Gastroesophageal sphincter (tissue), 4 donors: Measurements from ENCODE around the gene TENT4A. TPM values are rescaled to one million over a fixed set of nuclear protein-coding genes. Genes with fewer than 3 reads are reported as not detected.
A peak's percentile ranks its signal among the peaks of the same experiment; 100 is the strongest.

Experiments used
- ATAC-seq: fragments of 150-250 bp; one replicate; pipeline ENCODE4 v1.9.1; 2016; ENCODE audit warnings: mild to moderate bottlenecking, moderate library complexity
- H3K27ac ChIP-seq, 4 donors: fragments of 200-600 bp; sonication (generic) in 3 of 4; 1 replicate in 3 of 4; 2 replicates in 1 of 4; pipeline ENCODE4 v1.5.1; 2016 to 2019
- H3K27me3 ChIP-seq: fragments of 200-600 bp; sonication (generic); one replicate; pipeline ENCODE4 v1.5.1; 2019
- H3K36me3 ChIP-seq, 2 donors: fragments of 200-600 bp; sonication (generic); one replicate each; pipeline ENCODE4 v1.5.1; 2019; ENCODE audit warnings: control low read depth in 1 of 2
- H3K4me1 ChIP-seq, 3 donors: fragments of 200-600 bp; sonication (generic); 1 replicate in 2 of 3; 2 replicates in 1 of 3; pipeline ENCODE4 v1.5.1; 2016 to 2019; ENCODE audit warnings: control low read depth in 2 of 3
- H3K4me3 ChIP-seq, 2 donors: fragments of 200-600 bp; sonication (generic); one replicate each; pipeline ENCODE4 v1.5.1; 2019; ENCODE audit warnings: mild to moderate bottlenecking in 1 of 2, moderate library complexity in 1 of 2
- H3K9me3 ChIP-seq, 3 donors: fragments of 200-600 bp; sonication (generic); one replicate each; pipeline ENCODE4 v1.5.1; 2017 to 2019; ENCODE audit warnings: control low read depth in 2 of 3
- EP300 ChIP-seq: sonication (generic); formaldehyde crosslinking; IDR thresholded peaks from one replicate; pipeline ENCODE4 v1.6.1; 2017; ENCODE audit warnings: antibody characterized with exemption, mild to moderate bottlenecking
- POLR2A ChIP-seq, 2 donors: fragments of 450-650 bp; IDR thresholded peaks; one replicate each; pipeline ENCODE4 v1.6.1; 2017; ENCODE audit warnings: antibody characterized with exemption in 2 of 2, mild to moderate bottlenecking in 2 of 2, moderate library complexity in 1 of 2
- POLR2AphosphoS5 ChIP-seq: sonication (generic); formaldehyde crosslinking; IDR thresholded peaks from one replicate; pipeline ENCODE4 v1.6.1; 2017; ENCODE audit warnings: antibody characterized with exemption
- WGBS, 2 donors: methylation state at CpG; one replicate each; pipeline ENCODE4 v1.1.5; 2018; ENCODE audit warnings: low coverage in 1 of 2; 5-methylcytosine and 5-hydroxymethylcytosine counted together
- total RNA-seq, 4 donors: library from RNA; depleted of rRNA; stranded (reverse); fragments of >200 nt; gene quantifications; one replicate each; pipeline ENCODE4 v1.1.0, GENCODE V29; 2016
- TF ChIP-seq, protein P1 (sequence below), 4 experiments: fragments of 200-600 bp in 2 of 4; fragments of 450-650 bp in 2 of 4; sonication (generic) in 1 of 4; IDR thresholded peaks; one replicate each; pipeline ENCODE4 v1.5.1; 2017 to 2019; ENCODE audit warnings: antibody characterized with exemption in 4 of 4, mild to moderate bottlenecking in 2 of 4, moderate library complexity in 2 of 4

Gene TENT4A
- total RNA-seq, 4 donors from 2014 or later, result 15.8 to 21.3 (median 17.3) TPM

DNA sequence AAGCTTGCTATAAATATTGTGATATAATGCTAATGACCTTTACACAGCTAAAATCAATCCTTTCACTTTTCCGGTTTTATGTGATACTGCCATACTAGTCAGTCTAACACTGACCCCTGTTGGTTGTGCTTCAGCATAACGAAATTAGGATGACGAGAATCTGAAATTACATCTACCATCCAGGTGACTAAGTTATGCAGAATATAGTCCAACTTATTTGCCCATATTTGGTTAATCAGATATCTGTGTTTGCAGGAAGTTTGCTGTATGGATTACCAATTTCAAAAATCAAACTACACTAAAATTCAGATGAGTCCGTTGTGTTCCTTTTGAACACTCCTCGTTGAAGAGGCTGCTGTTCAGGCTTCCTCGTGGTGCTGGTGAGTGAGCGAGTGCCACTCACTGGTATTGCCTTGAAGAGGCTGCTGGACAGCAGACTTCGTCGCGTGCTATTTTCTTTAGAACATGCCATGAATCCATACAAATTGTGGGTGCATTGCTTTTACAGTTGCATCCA lies 32.5 kb downstream of the TENT4A start:
- Histone ChIP-seq H3K4me1 (peaks cover 0 to 23% (median 4%) of the 10 kb centered on the region in 3 donors), H3K4me3 (no peak overlapping the region), H3K36me3 (peaks cover 0 to 92% of the 10 kb centered on the region in 2 donors), H3K27ac (peak overlapping the region in 2 of 4 donors; percentile 21 to 38), H3K9me3 (no peaks in the 10 kb centered on the region), H3K27me3 (no peaks in the 10 kb centered on the region)
- ATAC-seq, result peak; percentile 39
- 43 to 49% methylated on average over 6 to 10 of the region's 10 CpGs for WGBS, 2 donors
- TF ChIP-seq POLR2A (IDR thresholded peaks at IDR 0.05) (no peak), POLR2AphosphoS5 (peak; percentile 30)
- TF ChIP-seq, protein P1, sequence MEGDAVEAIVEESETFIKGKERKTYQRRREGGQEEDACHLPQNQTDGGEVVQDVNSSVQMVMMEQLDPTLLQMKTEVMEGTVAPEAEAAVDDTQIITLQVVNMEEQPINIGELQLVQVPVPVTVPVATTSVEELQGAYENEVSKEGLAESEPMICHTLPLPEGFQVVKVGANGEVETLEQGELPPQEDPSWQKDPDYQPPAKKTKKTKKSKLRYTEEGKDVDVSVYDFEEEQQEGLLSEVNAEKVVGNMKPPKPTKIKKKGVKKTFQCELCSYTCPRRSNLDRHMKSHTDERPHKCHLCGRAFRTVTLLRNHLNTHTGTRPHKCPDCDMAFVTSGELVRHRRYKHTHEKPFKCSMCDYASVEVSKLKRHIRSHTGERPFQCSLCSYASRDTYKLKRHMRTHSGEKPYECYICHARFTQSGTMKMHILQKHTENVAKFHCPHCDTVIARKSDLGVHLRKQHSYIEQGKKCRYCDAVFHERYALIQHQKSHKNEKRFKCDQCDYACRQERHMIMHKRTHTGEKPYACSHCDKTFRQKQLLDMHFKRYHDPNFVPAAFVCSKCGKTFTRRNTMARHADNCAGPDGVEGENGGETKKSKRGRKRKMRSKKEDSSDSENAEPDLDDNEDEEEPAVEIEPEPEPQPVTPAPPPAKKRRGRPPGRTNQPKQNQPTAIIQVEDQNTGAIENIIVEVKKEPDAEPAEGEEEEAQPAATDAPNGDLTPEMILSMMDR (IDR thresholded peaks at IDR 0.05), result peak; percentile 75 to 86 (median 80)

DNA sequence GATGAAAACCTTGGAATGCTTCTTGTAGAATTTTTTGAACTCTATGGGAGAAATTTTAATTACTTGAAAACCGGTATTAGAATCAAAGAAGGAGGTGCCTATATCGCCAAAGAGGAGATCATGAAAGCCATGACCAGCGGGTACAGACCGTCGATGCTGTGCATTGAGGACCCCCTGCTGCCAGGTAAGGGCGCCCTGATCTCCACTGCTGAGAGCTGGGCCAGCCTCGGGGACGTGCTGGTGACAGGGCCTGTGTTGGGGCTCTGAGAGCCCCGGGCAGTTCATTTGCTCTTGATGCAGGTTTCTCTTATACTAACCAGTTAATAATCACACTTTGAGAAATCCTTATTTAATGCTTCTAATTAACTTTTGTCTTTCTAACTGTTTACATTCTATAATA lies 33.0 kb downstream of the TENT4A start:
- no peak for ATAC-seq
- Histone ChIP-seq H3K27ac (no peak overlapping the region), H3K9me3 (no peaks in the 10 kb centered on the region), H3K4me3 (no peak overlapping the region), H3K27me3 (no peaks in the 10 kb centered on the region), H3K36me3 (peaks cover 0 to 92% of the 10 kb centered on the region in 2 donors), H3K4me1 (peaks cover 0 to 22% (median 4%) of the 10 kb centered on the region in 3 donors)
- WGBS, 2 donors, result 75 to 80% methylated on average over 7 to 9 of the region's 9 CpGs
- TF ChIP-seq, protein P1 (IDR thresholded peaks at IDR 0.05), result no peak
- no peak for TF ChIP-seq POLR2A (IDR thresholded peaks at IDR 0.05)

DNA sequence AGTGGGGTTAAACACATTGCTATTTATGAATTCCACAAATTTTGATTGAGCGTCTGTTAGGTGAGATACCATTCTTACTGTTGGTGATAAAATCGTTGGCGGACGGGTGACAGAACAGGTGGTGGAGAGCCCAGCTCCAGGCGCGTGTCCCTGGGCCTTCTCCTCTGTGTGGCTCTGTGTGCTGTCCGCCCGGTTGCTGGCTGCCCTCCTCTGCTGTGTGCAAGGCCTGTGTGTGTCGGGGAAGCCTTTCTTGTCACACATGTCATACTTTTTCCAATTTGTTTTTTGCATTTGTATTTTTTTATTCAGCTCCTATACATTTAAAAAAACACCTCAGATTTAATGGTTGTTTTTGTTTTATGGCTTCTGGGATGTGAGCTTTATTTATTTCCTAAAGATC lies 33.9 kb downstream of the TENT4A start:
- TF ChIP-seq, protein P1 (IDR thresholded peaks at IDR 0.05), result no peak
- TF ChIP-seq POLR2A (IDR thresholded peaks at IDR 0.05) (no peak), EP300 (no peak), POLR2AphosphoS5 (no peak)
- WGBS, 2 donors, result 69 to 85% methylated on average over 9 of the region's 9 CpGs
- no peaks in the 10 kb centered on the region for H3K27me3 ChIP-seq
- H3K4me1 ChIP-seq, result peaks cover 0 to 16% (median 4%) of the 10 kb centered on the region in 3 donors
- H3K4me3 ChIP-seq, result no peak overlapping the region
- H3K27ac ChIP-seq, result no peak overlapping the region
- ATAC-seq, result no peak
- H3K36me3 ChIP-seq, result peaks cover 0 to 92% of the 10 kb centered on the region in 2 donors
- H3K9me3 ChIP-seq, result no peaks in the 10 kb centered on the region

DNA sequence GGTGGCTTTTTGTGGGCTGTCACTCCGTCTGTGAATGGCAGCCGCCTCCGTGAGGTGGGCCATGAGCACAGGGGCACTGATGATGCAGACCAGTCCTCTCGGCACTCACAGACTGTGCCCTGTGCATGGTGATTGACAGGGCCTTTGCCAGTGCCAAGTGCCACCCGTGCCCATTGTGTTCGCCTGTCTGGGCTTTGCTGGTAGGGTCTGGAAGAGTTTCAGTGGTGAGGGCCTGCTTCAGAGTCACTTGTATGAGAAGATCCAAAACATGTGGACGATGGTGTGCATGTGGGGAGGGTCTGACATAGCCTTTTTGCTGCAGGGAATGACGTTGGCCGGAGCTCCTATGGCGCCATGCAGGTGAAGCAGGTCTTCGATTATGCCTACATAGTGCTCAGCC lies 34.9 kb downstream of the TENT4A start:
- TF ChIP-seq POLR2A (IDR thresholded peaks at IDR 0.05), result no peak
- no peak for TF ChIP-seq POLR2AphosphoS5
- TF ChIP-seq, protein P1 (IDR thresholded peaks at IDR 0.05), result no peak
- no peak for TF ChIP-seq EP300
- H3K36me3 ChIP-seq, result peaks cover 0 to 92% of the 10 kb centered on the region in 2 donors
- peaks cover 0 to 16% (median 4%) of the 10 kb centered on the region in 3 donors for H3K4me1 ChIP-seq
- no peak for ATAC-seq
- WGBS, 2 donors, result 100% methylated on average over 1 of the region's 11 CpGs
- H3K27me3 ChIP-seq, result no peaks in the 10 kb centered on the region
- H3K4me3 ChIP-seq, result no peak overlapping the region
- H3K27ac ChIP-seq, result no peak overlapping the region
- H3K9me3 ChIP-seq, result no peaks in the 10 kb centered on the region

DNA sequence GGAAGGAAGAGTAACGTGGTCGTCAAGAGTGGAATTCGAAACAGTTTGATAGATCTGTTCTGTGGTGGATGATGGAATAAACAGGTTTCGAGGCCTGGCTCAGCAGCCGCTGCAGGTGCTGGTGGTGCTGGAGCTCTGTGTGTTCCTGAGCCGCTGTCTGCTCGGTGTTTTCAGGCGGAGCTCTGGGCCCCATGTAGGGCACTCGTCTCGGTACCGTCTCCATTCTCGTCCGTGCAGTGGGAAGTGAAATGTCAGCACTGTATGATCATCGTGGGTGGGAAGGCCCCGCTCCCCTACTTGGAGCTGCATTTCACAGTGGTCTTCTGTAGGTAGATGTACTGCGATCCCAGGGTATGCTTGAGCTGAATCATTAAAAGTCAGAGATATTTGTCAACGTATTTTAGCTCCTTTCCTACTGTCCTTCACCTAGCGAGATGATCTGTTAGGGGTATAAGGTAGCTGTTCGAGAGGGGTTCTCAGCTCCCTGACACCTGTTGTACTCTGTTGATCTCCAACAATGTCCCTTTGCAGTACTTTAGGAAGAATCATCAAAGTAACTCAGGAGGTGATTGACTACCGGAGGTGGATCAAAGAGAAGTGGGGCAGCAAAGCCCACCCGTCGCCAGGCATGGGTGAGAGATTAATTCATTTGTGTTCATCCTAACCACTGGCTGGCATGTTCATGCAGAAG lies 35.9 kb downstream of the TENT4A start:
- Histone ChIP-seq H3K4me3 (no peak overlapping the region), H3K36me3 (peaks cover 0 to 93% of the 10 kb centered on the region in 2 donors), H3K27ac (no peak overlapping the region), H3K9me3 (no peaks in the 10 kb centered on the region), H3K4me1 (peaks cover 0 to 16% (median 4%) of the 10 kb centered on the region in 3 donors), H3K27me3 (no peaks in the 10 kb centered on the region)
- WGBS, 2 donors, result 88 to 90% methylated on average over 16 to 19 of the region's 22 CpGs
- no peak for TF ChIP-seq EP300
- no peak for TF ChIP-seq POLR2AphosphoS5
- TF ChIP-seq POLR2A (IDR thresholded peaks at IDR 0.05), result no peak
- TF ChIP-seq, protein P1 (IDR thresholded peaks at IDR 0.05), result no peak
- ATAC-seq, result no peak
